ENCODE measurements around the gene ATP2B2.

ATP2B2 gene

DNA sequence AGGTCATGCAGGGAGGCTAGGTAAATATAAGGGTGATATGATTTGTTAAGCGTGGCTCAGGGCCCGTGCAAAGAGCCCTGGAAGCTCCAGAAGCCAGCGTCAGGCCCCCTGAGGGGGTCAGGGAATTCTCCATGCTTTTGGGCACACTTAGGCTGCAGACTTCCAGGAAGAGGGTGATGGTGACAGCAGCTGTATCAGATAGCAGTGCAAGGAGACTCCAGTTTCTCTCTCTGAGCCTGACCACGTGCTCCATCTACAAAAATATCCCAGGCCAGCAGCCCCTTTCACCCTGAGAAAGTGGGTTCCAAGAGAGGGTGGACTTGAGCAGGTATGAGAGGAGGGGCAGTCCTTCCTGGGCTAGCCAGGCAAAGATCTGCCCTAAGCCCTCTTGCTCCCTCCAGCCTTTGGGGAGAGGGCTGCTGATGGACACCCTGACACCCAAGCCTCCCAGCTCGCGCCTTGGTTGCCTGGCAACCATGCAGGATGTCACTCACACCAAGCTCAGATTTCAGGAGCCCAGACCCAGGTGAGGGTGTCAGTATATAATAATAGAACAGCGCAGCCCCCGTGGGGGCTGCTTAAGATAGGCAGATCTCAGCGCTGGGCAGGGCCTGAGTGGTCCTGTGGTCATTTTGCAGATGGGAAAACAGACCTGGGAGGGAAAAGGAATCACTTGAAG is 35.8 kb downstream of the ATP2B2 start:
- DNase-seq (ENCODE audit: low spot score), result no peak

DNA sequence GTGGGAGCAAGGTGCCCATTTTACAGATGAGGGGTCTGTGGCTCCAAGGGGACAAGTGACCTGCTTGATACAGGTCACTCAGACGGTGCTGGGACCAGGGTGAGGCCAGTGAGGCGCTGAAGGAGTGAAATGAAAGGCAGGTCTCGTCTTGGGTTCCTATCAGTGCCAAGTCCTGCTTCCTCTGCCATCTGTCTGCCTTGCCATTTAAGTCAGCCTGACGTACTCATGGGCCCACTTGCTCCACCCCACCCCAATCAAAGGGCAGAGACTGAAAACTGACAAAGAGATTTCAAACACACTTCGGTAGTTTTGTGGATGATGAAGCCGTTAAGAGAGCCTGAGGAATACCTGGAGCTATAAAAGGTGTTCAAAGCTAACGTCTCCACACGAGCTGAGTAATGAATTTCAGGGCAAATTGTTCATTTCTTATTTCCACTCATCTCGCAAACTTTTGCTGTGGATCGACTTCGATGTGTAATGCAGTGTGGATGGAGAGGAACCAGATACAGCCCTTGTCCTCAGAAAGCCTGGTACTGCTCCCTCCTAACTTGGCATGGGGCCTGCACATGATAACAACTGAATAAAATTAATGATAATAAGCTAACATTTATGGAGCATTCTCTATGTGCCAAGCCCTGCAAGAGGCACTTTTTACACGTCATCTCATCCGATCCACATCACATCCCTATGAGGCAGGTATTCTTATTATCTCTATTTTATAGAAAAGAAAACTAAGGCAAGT is 36.6 kb downstream of the ATP2B2 start:
- DNase-seq (ENCODE audit: low spot score), result no peak

DNA sequence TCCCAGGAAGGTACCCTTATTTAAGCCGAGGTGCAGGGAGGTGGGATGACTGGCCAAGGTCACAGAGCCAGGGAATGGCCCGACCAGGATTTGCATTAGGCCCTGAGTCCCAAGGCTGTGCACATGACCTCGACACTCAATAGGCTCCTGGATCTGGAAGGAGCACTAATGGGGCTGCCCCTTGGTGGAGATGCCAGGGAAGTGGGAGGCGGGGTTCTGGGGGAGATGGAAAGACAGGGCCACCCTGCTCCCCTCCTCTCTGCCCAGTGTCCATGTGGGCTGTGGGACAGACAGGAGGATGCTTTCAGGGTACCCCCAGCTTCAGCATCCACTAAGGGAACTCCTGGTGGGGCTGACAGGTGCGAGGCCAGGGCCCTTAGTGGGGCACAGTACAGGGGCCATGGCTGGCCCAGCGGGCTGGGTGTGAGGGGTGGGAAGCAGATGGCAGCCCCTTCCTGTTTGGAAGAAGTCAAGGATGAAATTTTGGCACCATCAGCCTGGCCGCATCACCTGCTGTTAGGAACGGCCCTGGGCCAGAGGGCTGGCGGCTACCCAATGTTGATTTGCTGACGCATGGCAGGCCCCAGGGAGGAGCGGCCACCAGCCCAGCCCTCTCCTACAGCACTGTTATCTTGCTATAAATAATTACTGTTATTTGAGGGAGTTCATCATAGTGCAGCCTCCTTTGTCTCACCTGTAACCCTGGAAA is 37.3 kb downstream of the ATP2B2 start:
- DNase-seq (ENCODE audit: low spot score), result peak; percentile 15

DNA sequence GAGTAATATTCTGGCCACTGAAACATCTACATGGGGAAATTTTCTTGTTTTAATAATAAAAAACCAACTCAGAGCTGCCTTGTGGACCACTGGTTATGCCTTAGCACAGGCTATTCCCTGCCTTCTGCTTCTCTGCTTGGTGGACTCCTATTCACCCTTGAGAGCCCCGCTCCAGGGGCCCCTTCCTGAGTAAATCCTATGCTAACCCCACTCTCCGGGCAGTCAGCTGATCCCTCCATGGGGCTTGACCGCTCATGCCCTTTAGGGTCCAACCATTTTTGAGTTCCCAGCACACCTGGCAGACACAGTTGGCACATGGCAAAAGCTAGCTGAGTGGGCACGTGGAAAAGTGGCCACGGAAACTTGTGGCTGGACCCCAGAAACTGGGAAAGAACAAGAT is 38.2 kb downstream of the ATP2B2 start:
- DNase-seq (ENCODE audit: low spot score), result no peak

DNA sequence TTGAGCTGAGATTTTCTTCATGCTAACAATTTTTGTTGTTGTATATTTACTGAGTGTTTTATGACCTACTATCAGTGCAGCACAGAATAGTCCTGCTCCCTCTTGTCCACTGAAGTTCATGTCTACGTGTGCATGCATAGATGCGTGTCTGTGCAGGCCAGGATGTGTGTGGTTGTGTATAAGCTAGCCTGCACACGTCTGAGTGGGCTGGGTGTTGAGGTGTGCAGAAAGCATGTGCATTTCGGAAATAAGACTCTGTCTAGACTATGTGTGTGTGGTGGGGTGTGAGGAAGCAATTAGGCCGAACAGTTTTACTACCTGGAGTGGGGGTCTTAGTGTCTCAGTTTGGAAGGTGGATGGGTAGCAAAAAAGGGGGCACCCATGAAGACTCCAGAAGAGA is 39.2 kb downstream of the ATP2B2 start:
- no peak for DNase-seq (ENCODE audit: low spot score)

DNA sequence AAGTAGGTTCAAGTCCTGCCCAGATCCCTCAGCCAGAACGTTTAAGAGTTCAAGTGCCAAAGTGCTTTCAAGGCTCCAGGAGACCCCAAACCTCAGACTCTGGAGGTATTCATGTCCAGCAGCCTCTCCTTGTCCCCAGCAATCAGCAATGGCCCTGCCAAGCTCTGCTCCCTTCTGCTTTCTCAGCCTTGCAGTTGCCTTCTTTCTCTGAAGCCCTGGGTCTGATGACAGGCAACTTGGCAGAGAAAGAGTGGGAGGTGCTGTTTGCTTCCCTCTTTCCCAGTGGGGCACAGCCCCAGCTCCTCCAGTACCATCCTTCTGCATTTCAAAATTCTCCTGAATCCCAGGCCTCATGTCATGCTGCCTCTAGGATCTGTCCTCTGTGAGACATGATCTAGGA is 40.2 kb downstream of the ATP2B2 start:
- DNase-seq (ENCODE audit: low spot score), result no peak

DNA sequence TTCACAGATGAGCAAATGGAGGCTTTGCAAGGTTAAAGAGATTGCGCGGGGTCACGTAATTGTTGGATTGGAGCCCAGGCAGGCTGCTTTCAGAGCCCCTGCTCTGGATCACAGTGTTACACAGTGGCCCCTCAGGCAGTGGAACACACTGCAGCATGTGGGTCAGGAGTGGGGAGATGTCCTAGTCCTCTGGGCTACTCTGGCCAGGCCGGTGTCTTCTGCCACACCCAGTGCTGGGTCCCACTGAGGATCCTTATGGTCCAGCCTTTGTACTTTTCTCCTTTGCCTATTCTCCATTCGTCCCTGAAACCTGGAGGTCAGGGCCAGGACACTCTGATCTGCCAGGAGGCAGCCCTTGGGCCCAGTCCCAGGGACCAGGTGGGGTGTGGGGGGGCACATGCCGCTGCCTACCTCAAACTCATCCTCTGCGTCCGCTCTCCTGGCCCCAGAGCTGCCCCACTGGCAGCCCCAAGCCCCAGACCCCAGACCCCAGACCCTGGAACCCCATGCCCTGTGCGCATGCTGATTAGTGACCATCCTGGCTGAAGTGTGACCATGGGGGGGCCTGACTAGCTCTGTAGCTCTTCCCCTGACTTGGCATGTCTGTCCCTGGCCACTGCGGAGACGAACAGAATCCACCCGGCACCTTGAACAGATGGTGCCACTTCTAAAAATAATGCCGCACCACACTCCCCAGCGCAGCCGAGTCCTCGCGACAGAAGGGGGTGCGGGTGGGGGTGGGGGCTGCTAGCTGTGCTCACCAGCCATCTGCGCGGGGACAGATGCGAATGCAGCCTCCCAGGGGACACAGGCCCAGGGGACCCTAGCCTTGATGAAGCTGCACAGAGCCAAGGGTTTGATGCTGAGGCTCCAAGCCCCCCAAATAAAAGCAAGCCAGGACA is 41.6 kb downstream of the ATP2B2 start:
- no peak for DNase-seq (ENCODE audit: low spot score)

DNA sequence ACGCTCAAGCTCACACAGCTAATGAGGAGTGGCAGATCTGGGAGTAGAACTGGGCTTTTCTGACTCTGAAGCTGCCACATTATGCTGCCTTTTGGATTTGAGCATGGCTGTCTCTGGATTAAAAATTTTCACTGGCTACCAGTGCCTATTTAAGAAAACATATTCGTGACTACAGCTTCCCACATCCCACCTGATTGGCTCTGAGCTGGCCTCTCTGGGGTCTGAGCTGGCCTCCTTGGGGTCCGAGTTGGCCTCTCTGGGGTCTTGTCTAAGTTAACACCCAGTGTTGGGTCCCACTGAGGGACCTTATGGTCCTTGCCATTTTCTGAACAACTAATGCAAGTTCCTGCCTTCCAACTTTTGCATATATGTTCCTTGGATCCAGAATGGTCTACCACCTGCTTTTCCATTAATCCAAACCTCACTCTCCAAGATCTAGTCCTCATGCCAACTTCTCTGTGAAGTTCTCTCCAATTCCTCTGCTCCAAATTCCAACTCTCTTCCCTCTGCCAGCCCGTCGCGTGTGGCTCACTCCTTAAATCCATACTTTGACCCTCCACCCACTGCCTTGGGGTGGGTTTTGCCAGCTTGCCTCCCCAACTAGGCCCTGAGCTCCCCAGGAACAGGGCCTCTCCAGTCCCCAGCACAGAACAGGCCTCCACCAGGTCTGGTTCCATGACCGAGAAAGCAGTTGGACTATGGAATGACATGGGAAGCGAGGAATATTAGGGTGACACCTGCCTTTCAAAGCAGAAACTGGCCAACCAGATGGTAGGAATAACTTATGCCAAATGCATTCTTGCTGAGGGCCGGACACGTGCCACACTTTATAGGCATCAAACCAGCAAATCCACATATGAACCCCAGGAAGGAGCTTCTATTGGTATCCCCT is 42.5 kb downstream of the ATP2B2 start:
- DNase-seq (ENCODE audit: low spot score), result no peak

DNA sequence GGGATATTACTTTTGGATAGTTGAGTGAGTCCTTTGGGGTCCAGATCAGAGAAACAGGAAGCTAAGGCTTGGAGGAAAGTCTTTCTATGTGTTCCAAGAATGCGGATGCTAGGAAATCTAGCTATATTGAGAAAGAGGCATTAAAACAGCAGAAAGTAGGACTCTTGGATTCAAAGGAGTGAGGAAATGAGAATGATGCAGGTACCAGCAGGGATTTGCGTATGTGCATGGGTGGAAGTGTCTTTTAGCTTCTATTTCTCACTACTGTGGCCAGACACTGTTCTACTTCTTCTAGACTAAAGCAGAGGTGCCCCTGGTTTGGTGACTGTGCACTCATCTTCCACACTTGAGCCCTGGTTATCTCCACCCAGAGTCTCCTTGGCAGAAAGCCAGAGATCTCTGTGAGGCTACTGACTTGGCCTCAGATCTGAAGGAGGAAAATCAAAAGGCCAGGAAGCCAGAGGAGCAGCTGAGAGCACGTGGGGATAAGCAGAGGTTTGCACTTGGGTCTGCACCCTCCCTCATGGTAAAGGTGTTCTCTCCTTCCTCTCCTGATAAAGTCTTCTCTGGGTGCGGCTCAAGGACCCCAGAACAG is 44.3 kb downstream of the ATP2B2 start:
- peak; percentile 32 for DNase-seq (ENCODE audit: low spot score)

DNA sequence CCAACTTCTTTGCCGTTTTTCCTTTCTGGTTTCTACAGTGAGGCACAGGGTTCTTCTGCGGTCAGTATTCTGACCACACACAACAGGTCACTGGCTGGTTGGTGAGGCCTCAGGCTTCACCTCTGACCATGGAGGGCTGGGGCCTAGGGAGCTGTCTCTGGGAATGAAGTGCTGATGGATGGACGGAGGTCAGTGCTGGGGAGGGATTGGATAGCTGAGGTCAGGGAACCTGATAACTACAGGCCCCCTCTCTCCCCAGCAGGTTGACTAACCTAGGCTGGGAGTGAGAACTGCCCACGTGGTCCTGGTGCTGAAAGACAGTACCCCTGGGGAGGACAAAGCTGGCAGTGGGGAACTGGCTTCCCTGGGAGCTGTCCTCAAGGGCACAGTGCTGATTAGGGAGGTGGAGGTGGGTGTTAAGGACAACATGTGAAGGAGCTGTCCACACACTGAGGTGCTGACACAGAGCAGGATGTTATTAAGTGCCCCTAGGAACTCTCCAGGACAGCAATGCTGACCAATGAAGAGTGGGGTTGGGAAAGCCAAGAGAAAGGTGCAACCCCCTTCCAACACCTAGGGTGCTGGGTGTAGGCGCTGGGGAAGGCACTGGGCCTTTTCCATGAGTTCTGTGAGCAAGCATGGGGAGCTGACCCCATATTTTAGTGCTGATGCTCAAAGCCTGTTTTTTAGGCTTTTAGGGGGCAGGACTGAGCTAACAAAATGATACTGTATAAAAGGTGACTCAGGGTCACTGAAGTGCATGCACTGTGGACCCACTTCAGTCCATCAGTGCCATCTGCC is 45.2 kb downstream of the ATP2B2 start:
- DNase-seq (ENCODE audit: low spot score), result no peak

DNA sequence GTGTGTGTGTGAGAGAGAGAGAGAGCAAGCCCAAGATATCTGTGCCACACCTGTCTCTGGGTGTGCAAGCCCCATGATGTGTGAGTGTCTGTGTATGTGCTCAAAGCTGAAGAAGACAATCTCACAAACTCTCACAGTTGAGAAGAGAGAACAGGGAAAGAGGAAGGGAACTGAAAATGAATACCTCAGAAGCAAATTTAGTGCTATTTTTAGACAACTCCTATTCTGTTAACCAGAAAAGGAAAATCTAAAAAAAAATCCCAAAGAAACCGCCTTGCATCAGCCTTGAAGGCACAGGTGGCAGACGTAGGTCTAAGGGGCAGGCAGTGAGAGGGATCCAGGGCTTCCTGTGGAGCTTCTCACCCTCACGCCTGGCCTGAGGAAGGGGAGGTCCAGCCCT is 47.8 kb downstream of the ATP2B2 start:
- DNase-seq (ENCODE audit: low spot score), result no peak

DNA sequence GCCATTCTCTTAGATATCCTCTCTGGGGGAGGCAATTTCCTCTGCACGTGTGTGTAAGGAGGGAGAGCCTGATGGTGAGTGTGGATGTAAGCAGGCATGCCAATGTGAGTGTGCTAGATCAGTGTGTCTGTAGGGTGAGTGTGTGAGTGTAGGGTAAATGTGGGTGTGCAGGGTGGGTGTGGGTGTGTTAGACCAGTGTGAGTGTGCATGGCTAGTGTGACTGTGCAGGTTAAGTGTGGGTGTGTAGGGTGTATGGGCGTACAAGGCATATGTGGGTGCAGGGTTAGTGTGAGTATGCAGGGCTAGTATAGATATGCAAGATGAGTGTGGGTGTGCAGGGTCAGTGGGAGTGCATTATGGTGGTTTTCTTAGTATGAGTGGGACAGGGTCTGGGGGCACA is 48.4 kb downstream of the ATP2B2 start:
- no peak for DNase-seq (ENCODE audit: low spot score)

DNA sequence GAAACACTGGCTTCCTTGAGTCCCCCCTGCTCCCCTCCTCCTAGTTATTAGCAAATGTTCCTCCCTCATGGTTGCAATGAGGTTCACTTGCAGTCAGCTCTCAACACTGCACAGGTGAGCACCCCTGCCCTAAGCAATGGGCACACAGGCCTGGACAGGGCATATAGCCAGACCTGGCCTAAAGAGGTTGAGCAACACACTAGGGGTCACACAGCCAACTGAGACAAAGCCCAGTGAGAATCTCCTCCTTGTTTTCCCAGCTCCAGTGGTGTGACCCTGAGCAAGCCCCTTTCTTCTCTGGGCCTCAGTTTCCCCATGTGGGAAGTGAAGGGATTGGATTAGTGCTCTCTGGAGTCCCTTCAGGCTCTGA is 49.9 kb downstream of the ATP2B2 start:
- DNase-seq (ENCODE audit: low spot score), result no peak

DNA sequence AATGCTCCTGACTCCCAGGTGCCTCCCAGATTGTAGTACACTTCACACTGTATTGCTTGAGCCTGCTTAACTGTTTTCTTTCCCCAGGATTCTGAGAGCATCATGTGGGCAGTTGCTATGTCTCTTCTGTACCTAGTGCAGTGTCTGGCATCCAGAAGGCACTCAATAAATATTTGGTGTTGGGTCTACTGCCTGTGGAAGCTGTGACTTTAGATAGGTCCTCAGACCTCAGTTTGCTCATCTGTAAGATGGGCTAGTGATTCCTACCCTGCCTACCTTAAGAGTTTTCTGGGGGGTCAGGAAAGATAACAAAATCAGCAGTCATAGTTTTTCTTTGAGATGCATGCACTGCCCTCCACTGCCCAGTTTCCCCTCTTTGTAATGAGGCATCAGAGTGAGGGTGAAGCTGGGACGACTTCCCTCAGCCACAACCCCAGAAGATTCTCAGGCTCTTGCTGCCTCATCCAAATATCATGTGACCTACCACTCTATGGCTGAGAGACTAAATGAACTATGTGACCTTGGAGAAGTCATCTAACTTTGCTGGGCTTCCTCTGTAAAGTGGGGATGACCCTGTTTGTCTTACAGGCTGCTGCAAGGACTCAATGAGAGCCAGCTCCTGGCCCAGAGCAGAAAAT is 50.4 kb downstream of the ATP2B2 start:
- DNase-seq (ENCODE audit: low spot score), result no peak

DNA sequence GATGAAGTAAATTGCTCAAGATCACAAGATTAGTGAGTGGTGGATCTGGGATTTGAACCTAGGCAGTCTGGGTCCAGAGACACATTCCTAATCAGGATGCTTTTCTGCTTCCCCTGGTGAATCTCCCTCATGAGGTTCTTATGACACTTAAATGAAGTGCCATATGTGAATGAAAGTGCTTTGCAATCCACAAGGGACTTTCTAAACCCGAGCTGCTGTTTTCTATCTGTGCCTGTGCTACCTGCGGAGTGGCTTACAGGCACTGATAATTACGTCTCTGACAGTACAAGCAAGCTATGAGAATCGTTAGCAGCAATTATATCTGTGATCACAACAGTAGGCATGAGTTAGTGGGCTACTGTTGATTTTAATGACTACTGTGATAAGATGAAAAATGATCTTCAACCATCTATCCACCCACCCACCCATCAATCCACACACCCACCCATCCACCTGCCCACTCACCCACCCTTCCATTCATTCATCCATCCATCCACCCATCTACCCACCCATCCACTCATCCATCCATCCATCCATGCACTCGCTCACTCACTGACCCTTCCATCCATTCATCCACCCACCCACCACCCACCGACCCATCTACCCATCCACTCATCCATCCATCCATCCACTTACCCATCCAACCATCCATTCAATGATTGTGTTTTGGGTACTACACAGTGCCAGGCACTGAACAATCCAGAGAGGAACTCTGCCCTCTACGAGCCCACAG is 51.8 kb downstream of the ATP2B2 start:
- no peak for DNase-seq (ENCODE audit: low spot score)

DNA sequence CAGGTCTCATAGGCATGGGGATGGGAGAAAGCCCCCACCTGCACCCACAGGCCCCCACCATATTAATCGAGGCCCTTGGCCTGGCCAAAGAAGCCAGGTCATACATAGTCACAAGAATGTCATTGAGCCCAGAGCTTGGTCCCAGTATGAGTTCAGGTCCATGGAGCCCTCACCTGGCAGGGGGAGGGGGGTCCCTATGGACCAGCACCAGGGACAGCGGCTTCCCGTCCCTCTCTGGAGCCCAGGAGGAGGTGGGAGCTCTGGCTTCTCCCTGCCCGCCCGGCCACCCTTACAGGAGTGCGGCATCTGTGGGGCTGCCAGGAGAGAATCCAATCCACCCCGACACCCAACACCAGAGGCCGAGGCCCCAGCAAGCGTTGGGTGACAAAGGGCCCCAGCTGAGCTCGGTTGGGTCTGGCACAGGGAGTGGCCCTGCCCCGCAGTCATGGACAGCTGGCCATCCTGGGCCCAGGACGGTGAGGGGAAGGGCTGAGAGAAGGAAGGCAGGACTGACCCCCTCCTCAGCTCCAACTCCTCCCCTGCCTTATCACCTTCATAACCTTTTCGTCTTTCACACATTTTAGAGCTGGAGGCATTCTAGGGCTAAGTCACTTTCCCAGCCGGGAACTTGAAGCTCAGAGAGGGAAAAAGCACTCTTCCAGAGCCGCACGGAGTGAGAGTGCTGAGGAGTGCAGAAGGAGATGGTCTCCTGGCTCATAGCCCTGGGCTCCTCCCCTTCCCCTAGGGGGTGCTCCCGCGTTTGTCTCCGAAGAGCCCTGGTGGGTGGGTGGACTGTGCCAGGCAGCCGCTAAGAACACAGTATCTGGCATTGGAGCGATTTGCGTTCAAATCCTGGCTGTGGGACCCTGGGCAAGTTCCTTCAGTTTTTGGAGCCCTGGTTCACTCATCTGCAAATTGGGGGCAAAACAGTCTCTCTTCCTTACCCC is 54.6 kb downstream of the ATP2B2 start:
- DNase-seq (ENCODE audit: low spot score), result no peak

DNA sequence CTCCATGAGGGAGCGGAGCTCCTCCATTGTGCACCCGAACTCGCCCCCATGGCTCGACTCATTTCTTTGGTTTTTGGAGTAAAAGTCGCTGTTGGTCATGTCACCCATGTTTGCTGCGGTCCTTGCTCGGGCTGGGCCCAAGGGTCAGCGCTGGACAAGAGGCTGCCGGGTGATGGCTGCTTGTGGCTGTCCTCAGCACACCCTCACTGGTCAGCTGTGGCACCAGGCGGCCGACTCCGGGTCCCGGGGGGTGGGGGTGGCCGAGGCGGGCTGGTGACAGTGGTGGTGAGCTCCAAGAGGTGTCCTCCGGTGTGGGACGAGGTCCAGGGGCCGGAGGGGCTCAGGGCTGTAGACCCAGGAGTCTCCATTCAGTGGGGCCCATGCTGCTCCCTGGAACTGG is 56.0 kb downstream of the ATP2B2 start:
- DNase-seq (ENCODE audit: low spot score), result no peak

DNA sequence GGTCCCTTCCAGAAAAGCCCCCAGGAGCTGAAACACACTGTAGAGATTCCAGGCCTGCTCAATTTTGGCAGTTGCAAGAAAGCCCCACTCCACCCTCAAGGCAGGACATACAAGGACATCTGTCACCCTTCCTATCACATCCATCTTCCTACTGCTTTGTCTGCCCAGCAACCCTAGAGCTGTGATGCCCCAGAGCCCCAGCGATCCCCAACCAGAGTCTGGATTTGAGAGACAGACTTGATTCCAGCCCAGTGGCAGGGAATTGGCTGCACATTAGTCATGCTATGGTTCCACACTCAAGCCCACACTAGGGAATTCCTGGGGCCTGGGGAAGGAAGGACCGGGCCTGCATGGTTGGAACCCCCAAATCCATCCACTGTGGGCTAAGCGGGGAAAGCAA is 56.8 kb downstream of the ATP2B2 start:
- DNase-seq (ENCODE audit: low spot score), result no peak

All from hematopoietic multipotent progenitor cell treated with erythropoietin and hydrocortisone succinate and interleukin-3 and kit ligand, for 17 days (in vitro differentiated cells).